Measurements from ENCODE around the gene ANP32D.
"Not testable (repeated sequence)": the region's sequence is repeated elsewhere in the genome, so short reads cannot be mapped to it uniquely, and the experiment has no call there.

Gene ANP32D

GRCh38 chr12:48472259-48472658, at the start of gene ANP32D:
Gene ANP32D, plus strand, starts transcription at chr12:48472559. Its CDS starts 106 bp downstream, at chr12:48472665.
- no peak for DNase-seq (ENCODE audit: low spot score)

GRCh38 chr12:48423171-48423570, 49.2 kb upstream of the ANP32D start:
- no peak for DNase-seq (ENCODE audit: low spot score)

- no peak for DNase-seq (ENCODE audit: low spot score)
Measured at GRCh38 chr12:48424644-48425043, 47.7 kb upstream of the ANP32D start.

- DNase-seq (ENCODE audit: low spot score), result not testable (repeated sequence)
Measured at GRCh38 chr12:48434016-48434415, 38.3 kb upstream of the ANP32D start.

GRCh38 chr12:48441069-48441468, 31.3 kb upstream of the ANP32D start:
- no peak for DNase-seq (ENCODE audit: low spot score)

GRCh38 chr12:48442179-48442847, 30.0 kb upstream of the ANP32D start:
- DNase-seq (ENCODE audit: low spot score), result no peak

GRCh38 chr12:48445538-48445937, 26.8 kb upstream of the ANP32D start:
- DNase-seq (ENCODE audit: low spot score), result no peak

GRCh38 chr12:48446161-48446776, 26.1 kb upstream of the ANP32D start:
- no peak for DNase-seq (ENCODE audit: low spot score)

GRCh38 chr12:48447755-48448154, 24.6 kb upstream of the ANP32D start:
- DNase-seq (ENCODE audit: low spot score), result no peak

- DNase-seq (ENCODE audit: low spot score), result no peak
Measured at GRCh38 chr12:48451372-48451771, 21.0 kb upstream of the ANP32D start.

GRCh38 chr12:48452961-48453360, 19.4 kb upstream of the ANP32D start:
- DNase-seq (ENCODE audit: low spot score), result not testable (repeated sequence)

- peak; percentile 22 for DNase-seq (ENCODE audit: low spot score)
Measured at GRCh38 chr12:48454667-48455066, 17.7 kb upstream of the ANP32D start.

- no peak for DNase-seq (ENCODE audit: low spot score)
Measured at GRCh38 chr12:48455116-48455515, 17.2 kb upstream of the ANP32D start.

GRCh38 chr12:48459259-48459658, 13.1 kb upstream of the ANP32D start:
- no peak for DNase-seq (ENCODE audit: low spot score)

GRCh38 chr12:48469027-48469426, 3.3 kb upstream of the ANP32D start:
- not testable (repeated sequence) for DNase-seq (ENCODE audit: low spot score)

- no peak for DNase-seq (ENCODE audit: low spot score)
Measured at GRCh38 chr12:48473061-48473460, 702 bp downstream of the ANP32D start.

- DNase-seq (ENCODE audit: low spot score), result not testable (repeated sequence)
Measured at GRCh38 chr12:48474497-48474896, 2.1 kb downstream of the ANP32D start.

- no peak for DNase-seq (ENCODE audit: low spot score)
Measured at GRCh38 chr12:48482198-48482597, 9.8 kb downstream of the ANP32D start, which contains the start of gene C12orf54. Gene C12orf54, plus strand, starts transcription at chr12:48482498. Its CDS starts 799 bp downstream, at chr12:48483297.

- DNase-seq (ENCODE audit: low spot score), result no peak
Measured at GRCh38 chr12:48482930-48483329, 10.6 kb downstream of the ANP32D start.

GRCh38 chr12:48486261-48486660, 13.9 kb downstream of the ANP32D start:
- DNase-seq (ENCODE audit: low spot score), result no peak

- no peak for DNase-seq (ENCODE audit: low spot score)
Measured at GRCh38 chr12:48486679-48487078, 14.3 kb downstream of the ANP32D start.

GRCh38 chr12:48489012-48489411, 16.7 kb downstream of the ANP32D start:
- DNase-seq (ENCODE audit: low spot score), result no peak

GRCh38 chr12:48489456-48489855, 17.1 kb downstream of the ANP32D start:
- DNase-seq (ENCODE audit: low spot score), result not testable (repeated sequence)

GRCh38 chr12:48500281-48500680, 27.9 kb downstream of the ANP32D start:
- DNase-seq (ENCODE audit: low spot score), result not testable (repeated sequence)
